B cell (primary cell): ENCODE results near the gene CUL9. TPM values are rescaled to one million over a fixed set of nuclear protein-coding genes. Genes with fewer than 3 reads are reported as not detected.

Source experiments
- ATAC-seq: fragments of 200-7000 bp; cut with Tn5 transposase; one replicate; pipeline ENCODE4 v1.10.0; 2021; ENCODE audit warnings: low read depth, mild to moderate bottlenecking, moderate number of reproducible peaks, moderate library complexity
- CTCF ChIA-PET: fragments of 350-600 bp; sonication (Branson Sonifier 250); formaldehyde crosslinking; loops from one replicate; lab custom pipeline; 2021; ENCODE audit warnings: antibody characterized with exemption, inconsistent platforms; lab: Charles Lee
- POLR2A ChIA-PET: fragments of 350-600 bp; sonication (Branson Sonifier 250); formaldehyde crosslinking; loops from one replicate; lab custom pipeline; 2021; ENCODE audit warnings: antibody characterized with exemption; lab: Charles Lee
- DNase-seq: peaks from one replicate; pipeline ENCODE4 v3.0.0; 2013
- H2AFZ ChIP-seq: 2 replicates; pipeline ENCODE4 v1.6.1; 2012; ENCODE audit warnings: mild to moderate bottlenecking, low read depth, low read length; ENCODE audit not compliant: insufficient read depth, poor library complexity, severe bottlenecking
- H3K27ac ChIP-seq, 2 donors: 1 replicate in 1 of 2; 2 replicates in 1 of 2; pipeline ENCODE4 v1.5.1; 2012 to 2013; ENCODE audit warnings: low read length in 2 of 2, mild to moderate bottlenecking in 2 of 2, moderate library complexity in 1 of 2
- H3K27me3 ChIP-seq, 4 experiments: fragments of 200-600 bp in 1 of 4; sonication (generic) in 1 of 4; replicated peaks in 1 of 4; 1 replicate in 2 of 4; 2 replicates in 2 of 4; pipeline versions ENCODE4 v1.6.1 to v1.7.0; 2013 to 2016; ENCODE audit warnings: low read length in 3 of 4, mild to moderate bottlenecking in 2 of 4, mixed read lengths in 1 of 4, moderate library complexity in 1 of 4; ENCODE audit not compliant: insufficient read depth in 4 of 4, control insufficient read depth in 3 of 4; ENCODE audit errors: control extremely low read depth in 1 of 4
- H3K36me3 ChIP-seq, 2 experiments: replicated peaks in 1 of 2; 1 replicate in 1 of 2; 2 replicates in 1 of 2; pipeline versions ENCODE4 v1.6.1 to v1.7.1; 2013; ENCODE audit warnings: low read length in 1 of 2; ENCODE audit not compliant: insufficient read depth in 2 of 2, control insufficient read depth in 1 of 2; ENCODE audit errors: control extremely low read depth in 1 of 2, extremely low read depth in 1 of 2
- H3K4me1 ChIP-seq, 2 donors: fragments of 200-600 bp in 1 of 2; sonication (generic) in 1 of 2; 1 replicate in 1 of 2; 2 replicates in 1 of 2; pipeline versions ENCODE4 v1.5.1 to v1.6.1; 2013 to 2017; ENCODE audit warnings: low read length in 2 of 2; ENCODE audit not compliant: control insufficient read depth in 2 of 2, insufficient read depth in 2 of 2
- H3K4me2 ChIP-seq: replicated peaks from 2 replicates; pipeline ENCODE3; 2012; ENCODE audit warnings: mild to moderate bottlenecking, low read depth, low read length; ENCODE audit not compliant: poor library complexity, severe bottlenecking
- H3K4me3 ChIP-seq, 5 experiments: fragments of 200-600 bp in 1 of 5; sonication (generic) in 1 of 5; 1 replicate in 3 of 5; 2 replicates in 2 of 5; pipeline versions ENCODE4 v1.5.1 to v1.7.0; 2011 to 2016; ENCODE audit warnings: low read length in 4 of 5, mild to moderate bottlenecking in 4 of 5, low read depth in 2 of 5, control low read depth in 1 of 5, moderate library complexity in 1 of 5; ENCODE audit not compliant: insufficient read depth in 1 of 5; ENCODE audit errors: control extremely low read depth in 1 of 5, extremely low read depth in 1 of 5
- H3K79me2 ChIP-seq: fragments of 200-600 bp; sonication (generic); one replicate; pipeline ENCODE4 v1.6.0; 2016; ENCODE audit warnings: low read length; ENCODE audit not compliant: control insufficient read depth, insufficient read depth
- H3K9ac ChIP-seq: fragments of 200-600 bp; sonication (generic); 2 replicates; pipeline ENCODE4 v1.6.1; 2017; ENCODE audit warnings: mild to moderate bottlenecking, low read length, moderate library complexity
- H3K9me3 ChIP-seq, 3 donors: one replicate each; pipeline versions ENCODE4 v1.6.1 to v1.7.1; 2013; ENCODE audit warnings: low read length in 2 of 3; ENCODE audit not compliant: control insufficient read depth in 2 of 3, insufficient read depth in 1 of 3; ENCODE audit errors: control extremely low read depth in 1 of 3
- H4K20me1 ChIP-seq: 2 replicates; pipeline ENCODE4 v1.6.0; 2012; ENCODE audit warnings: mild to moderate bottlenecking, low read length; ENCODE audit not compliant: insufficient read depth, control insufficient read depth, poor library complexity, severe bottlenecking
- H3K27ac Mint-ChIP-seq: one replicate; pipeline ENCODE4 v1.8.0; 2021; ENCODE audit warnings: mixed read lengths
- H3K27me3 Mint-ChIP-seq: one replicate; pipeline ENCODE4 v1.8.0; 2021; ENCODE audit warnings: mixed read lengths
- H3K4me1 Mint-ChIP-seq: one replicate; pipeline ENCODE4 v1.8.0; 2021; ENCODE audit warnings: mixed read lengths
- H3K4me3 Mint-ChIP-seq: one replicate; pipeline ENCODE4 v1.8.0; 2021; ENCODE audit warnings: mixed read lengths
- H3K9me3 Mint-ChIP-seq: one replicate; pipeline ENCODE4 v1.8.0; 2022; ENCODE audit warnings: mixed read lengths; ENCODE audit not compliant: insufficient read depth
- CTCF ChIP-seq: fragments of 200-600 bp; IDR thresholded peaks from one replicate; pipeline ENCODE4 v1.8.0; 2022; ENCODE audit warnings: antibody characterized with exemption, mild to moderate bottlenecking
- EZH2 ChIP-seq: IDR thresholded peaks from 2 replicates; pipeline ENCODE4 v1.6.1; 2012; ENCODE audit warnings: borderline replicate concordance, low read depth, mild to moderate bottlenecking, moderate library complexity, low read length; ENCODE audit not compliant: insufficient read depth, poor library complexity, severe bottlenecking
- WGBS: methylation state at CpG from one replicate; pipeline ENCODE4 v1.1.5; 2013; ENCODE audit warnings: missing lambda C conversion rate; ENCODE audit not compliant: insufficient coverage; 5-methylcytosine and 5-hydroxymethylcytosine counted together
- intact Hi-C: fragments of 100-400 bp; cut with micrococcal nuclease; formaldehyde crosslinking; loops from one replicate; pipeline ENCODE4 v1.10.0; 2022
- polyA plus RNA-seq: library from polyadenylated mRNA; depleted of rRNA; stranded (reverse); fragments of >200 nt; gene quantifications from 2 replicates; pipeline ENCODE4 v1.2.3, GENCODE V29; 2012
- total RNA-seq, 2 donors: library from RNA; stranded (reverse); fragments of 120-200 nt in 1 of 2; gene quantifications; 1 replicate in 1 of 2; 2 replicates in 1 of 2; pipeline versions ENCODE4 v1.2.3 to v1.2.4, GENCODE V29; 2013 to 2022

Gene CUL9
- total and polyA plus RNA-seq, 2 donors (not counting 1 experiment from before 2014, with no cell fraction given), result 98.0 to 110 TPM

GRCh38 chr6:43268782-43269272, 86.8 kb downstream of the CUL9 start:
- peaks cover 26 to 34% of the 10 kb centered on the region in 2 donors for H3K4me1 ChIP-seq
- DNase-seq, result no peak
- H3K27ac ChIP-seq, result no peak overlapping the region
- H3K27me3 ChIP-seq, result peaks cover 0 to 11% (median 5%) of the 10 kb centered on the region in 4 experiments
- no peak for ATAC-seq
- H4K20me1 ChIP-seq, result no peaks in the 10 kb centered on the region
- peak overlapping the region; percentile 37 for H3K27ac Mint-ChIP-seq
- peaks cover 40% of the 10 kb centered on the region for H3K4me1 Mint-ChIP-seq
- H3K4me3 ChIP-seq, result peak overlapping the region in 1 of 5 experiments; percentile 44
- peak overlapping the region; percentile 80 for H3K4me3 Mint-ChIP-seq
- H3K4me2 ChIP-seq, result peak overlapping the region; percentile 86
- no peaks in the 10 kb centered on the region for H3K36me3 ChIP-seq
- H3K9me3 ChIP-seq, result peaks cover 0 to 7% (median 0%) of the 10 kb centered on the region in 3 donors
- intact Hi-C loops, result loop anchor here (5.0 kb wide), 1 partner anchor 188 kb away; the partner anchor contains the start of gene DLK2
- ChIA-PET CTCF (interaction anchor here (0.7 to 2.7 kb wide), 9 partner anchors 8 to 238 kb away, joined by 3 to 11 read pairs (median 3); partner anchors contain the start of gene CRIP3), POLR2A (interaction anchor here (0.6 kb wide), 1 partner anchor 391 kb away, joined by 4 read pairs; no protein-coding TSS in a partner anchor)
- no peaks in the 10 kb centered on the region for H3K9me3 Mint-ChIP-seq
- H3K79me2 ChIP-seq, result no peaks in the 10 kb centered on the region
- peaks cover 5% of the 10 kb centered on the region for H3K27me3 Mint-ChIP-seq
- TF ChIP-seq CTCF, result no peak
- TF ChIP-seq EZH2, result no peak
- H2AFZ ChIP-seq, result no peak overlapping the region
- WGBS, result 84% methylated on average over 6 of the region's 10 CpGs
- H3K9ac ChIP-seq, result no peak overlapping the region
